TTC549 (cell line): ENCODE data around the gene PLEKHO2.

Source experiments
- FAIRE-seq: peaks from 2 replicates; lab custom pipeline; 2012; peaks lifted over from hg19 to GRCh38; lab: Jason Lieb, UNC

The PLEKHO2 gene

DNA sequence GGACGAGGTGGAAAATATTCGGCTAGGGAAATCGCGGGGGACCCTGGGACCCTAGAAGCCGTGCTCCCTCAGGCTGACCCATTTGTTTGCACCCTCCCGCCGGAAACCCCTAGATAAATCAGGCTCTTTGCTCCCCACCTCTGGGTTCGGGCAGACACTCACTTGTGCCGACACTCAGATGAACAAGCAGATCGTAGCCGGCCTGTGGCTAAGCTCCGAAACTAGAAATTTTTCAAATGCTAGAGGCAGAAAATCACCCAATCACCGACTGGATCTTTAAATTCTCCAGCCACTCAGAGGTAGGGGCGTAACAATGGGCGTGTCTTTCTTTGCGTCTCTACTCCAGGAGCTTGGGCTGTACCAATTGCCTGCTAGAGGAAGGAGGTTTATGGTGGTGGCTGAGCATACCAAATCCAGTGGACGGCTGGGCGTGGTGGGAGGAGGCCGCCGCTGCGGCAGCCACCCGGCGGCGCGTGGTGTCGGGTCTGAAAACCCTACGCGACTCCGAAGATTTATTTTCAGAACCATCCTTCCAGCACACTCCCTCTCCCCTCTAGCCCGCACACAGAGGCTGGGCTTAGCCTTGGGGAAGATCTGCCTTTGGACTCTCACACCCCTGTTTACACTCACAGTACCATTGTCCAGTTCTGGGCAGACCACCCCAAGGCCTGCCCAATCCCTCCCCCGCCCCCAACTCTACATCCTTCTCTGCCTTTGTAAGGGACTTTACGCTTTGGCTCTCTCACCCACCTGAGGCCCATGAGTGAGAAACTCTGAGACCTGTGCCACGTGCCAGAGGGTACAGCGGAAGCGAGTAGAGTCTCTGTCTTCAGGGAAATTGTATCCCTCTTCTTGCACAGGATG, 16.1 kb upstream of the PLEKHO2 start, which contains the start of gene PIF1:
TSS of gene PIF1 (minus strand) at position 217 of the 864 bp plus-strand sequence. CDS start 1,312 bp downstream, outside the sequence.
- FAIRE-seq, result peak; percentile 91

DNA sequence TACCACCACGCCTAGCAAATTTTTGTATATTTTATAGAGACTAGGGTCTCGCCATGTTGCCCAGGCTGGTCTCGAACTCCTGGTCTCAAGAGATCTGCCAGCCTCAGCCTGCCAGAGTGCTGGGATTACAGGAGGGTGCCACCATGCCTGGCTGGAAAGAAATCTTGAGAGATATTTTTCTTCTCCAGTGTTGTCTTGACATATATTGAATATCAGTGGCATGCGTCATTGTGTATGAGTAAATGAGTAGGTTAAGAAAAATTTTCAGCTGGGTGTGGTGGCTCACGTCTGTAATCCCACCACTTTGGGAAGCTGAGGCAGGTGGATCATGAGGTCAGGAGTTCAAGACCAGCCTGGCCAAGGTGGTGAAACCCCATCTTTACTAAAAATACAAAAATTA, 12.7 kb upstream of the PLEKHO2 start:
- FAIRE-seq, result no peak

DNA sequence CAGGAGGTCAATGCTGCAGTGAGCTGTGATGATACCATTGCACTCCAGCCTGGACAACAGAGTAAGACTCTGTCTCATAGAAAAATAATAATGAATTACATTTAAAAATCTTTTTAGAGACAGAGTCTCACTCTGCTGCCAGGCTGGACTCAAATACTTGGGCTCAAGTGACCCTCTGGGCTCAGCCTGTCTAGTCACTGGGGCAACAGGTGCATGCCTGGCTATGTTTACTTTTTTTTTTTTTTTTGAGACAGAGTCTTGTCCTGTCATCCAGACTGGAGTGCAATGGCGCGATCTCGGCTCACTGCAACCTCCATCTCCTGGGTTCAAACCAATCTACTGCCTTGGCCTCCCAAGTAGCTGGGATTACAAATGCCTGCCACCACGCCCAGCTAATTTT, 8.0 kb upstream of the PLEKHO2 start:
- no peak for FAIRE-seq

DNA sequence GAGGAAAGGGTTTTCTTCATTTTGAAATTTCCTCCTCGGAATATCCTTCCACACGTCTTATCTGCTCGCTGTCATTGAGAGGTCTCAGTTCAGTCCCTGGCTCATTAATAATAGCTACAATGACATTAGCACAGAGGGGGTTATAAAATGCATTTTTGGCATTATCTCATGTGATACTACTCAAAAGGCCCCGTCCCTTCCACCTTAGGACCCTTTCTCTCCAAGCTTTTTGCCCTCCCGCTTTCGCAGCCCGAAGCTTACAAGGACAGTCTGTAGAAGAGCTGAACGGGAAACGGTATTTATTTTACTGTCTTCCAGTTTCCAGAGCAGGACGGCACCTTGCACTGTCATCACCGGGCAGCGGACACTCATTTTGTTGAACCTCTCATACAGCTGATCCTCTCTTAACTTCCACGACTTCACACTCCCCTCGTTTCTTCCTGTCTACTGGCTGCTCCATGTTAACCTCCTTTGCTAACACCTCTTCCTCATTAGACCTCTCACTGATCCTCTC, 5.6 kb upstream of the PLEKHO2 start:
- no peak for FAIRE-seq

DNA sequence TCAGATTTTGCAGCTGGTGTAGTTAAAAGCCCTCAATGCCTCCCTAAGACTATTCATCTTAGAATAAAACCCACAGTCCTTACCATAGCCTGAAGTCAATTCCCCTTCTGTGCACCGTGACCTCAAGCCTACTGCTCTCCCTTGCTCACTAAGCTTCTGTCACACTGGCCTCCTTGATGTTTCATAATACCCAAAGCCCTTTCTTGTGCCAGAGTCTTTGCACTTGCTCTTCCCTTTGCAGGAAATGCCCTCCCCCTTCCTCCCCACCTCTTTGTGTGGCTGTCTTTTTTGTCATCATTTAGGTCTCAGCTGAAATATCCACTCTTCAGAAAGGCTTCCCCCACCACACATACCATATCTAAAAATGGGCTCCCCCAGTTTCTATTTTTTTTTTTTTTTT, 4.2 kb upstream of the PLEKHO2 start:
- FAIRE-seq, result no peak

DNA sequence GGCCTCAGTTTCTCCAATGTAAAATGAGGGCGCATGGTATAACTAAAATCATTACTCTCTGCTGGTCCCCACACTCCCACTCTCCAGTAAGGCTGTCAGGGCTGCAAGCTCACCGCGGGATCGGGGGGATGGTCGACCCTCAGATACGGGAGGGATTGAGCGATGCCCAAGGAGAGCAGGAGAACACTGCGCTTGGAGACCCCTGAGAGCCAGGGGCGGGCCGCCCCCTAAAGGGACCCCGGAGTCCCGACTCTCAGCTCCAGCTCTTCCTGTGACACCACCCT, 713 bp upstream of the PLEKHO2 start:
- no peak for FAIRE-seq

DNA sequence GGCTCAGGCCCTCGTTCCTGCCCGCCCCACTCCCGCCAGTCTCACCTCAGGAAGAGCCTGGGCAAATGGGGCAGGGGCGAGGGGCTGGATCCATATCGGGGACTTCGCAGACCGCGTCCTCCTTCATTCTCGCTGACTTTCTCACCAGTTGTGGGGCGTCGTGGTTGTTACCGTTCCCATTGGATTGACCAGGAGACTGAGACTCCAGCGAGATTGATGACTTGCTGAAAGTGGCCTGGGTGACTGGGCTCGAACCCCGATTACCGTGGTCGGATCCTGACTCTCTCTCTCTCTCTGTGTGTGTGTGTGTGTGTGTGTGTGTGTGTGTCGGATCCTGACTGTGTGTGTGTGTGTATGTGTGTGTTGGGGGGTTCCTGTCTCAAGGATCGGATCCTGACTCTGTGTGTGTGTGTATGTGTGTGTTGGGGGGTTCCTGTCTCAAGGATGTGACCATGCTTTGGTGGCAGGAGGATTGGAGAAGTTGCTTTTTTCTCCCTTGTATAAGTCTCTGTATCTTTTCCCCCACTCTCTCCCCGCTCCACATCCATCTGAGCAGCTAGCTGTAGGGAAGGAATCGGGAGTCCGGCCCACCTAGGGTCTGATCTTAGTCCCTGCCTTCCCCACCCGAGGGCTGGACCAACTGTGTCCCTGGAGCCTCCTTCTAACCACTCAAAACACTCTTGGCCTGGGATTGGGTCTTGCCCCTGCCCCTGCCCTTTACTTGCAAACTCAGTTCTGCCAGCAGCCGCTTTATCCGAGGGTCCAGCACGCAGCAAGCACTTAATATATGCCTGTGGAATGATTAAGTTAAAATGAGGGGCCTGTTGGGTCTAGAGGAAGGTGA, 603 bp downstream of the PLEKHO2 start:
- FAIRE-seq, result no peak

DNA sequence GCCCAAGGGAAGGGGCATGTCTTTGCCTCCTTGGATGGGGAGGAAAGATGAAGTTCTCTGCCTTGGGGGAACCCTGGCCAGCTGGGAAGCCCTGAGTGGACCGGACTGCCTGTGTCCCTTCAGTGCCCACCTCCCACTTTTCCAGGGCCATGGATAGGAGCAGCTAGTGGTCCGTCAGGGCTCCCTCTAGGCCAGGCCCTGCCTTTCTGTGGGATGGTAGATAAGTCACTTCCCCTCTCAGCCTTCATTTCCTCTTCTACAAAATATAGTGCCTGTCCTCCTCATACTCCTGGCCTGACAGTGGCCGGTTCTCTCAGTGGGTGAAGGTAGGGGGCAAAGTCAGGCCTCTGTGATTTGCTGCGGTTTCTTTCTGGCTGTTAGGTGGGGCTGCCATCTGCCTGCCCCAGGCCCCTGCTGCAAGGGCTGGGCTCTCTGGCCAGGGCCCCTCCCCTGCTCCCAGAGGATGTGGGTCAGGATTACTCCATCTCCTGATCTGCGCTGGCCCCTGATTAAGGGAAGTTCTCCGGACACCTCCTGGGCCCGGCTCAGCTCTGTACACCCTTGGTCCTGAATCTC, 1.4 kb downstream of the PLEKHO2 start:
- FAIRE-seq, result no peak

DNA sequence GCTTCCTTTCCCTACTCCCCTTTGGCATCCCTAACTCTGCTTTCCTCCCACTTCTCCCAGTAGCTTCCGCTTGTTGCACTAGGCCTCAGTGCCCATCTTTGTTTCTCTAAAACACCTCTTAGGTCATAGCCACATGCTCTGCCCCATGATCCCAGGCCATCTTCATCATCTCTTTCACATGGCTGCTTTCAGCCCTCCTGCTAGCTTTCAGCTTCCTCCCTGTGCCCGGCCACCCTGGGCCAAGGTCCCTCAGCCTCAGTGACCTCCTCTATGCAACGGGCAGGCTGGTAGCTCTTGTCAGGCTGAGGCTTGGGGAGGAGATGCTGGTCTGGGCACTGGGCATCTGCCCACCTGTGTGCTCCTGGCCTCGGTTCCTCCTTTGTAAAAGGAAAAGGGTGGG, 2.3 kb downstream of the PLEKHO2 start:
- FAIRE-seq, result no peak

DNA sequence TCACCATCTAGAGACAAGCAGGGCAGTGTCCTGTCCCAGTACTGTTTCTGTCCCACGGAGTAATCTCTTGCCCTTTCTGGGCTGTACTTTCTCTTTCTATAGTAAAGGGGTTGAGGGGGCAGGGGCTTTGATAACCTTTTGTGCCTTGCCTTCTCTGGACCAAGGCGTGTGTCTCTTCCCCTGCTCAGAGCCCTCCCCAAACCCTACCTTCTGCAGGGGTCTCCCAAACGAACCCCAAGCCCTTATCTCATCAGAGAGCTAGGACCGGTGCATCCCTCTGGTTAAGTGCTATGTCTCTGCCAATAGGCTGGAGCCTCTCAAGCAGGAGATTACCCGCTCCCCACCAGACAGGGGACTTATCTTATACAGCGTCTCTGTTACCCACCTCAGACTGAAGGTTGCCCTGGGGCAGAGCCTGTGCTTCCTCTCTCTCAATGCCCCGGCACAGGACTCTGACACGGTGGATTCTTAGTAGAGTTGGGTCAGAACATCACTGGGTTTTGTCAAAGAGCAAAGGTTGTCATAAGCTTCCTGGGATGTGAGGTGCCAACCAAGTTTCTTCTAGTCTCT, 2.9 kb downstream of the PLEKHO2 start:
- no peak for FAIRE-seq

DNA sequence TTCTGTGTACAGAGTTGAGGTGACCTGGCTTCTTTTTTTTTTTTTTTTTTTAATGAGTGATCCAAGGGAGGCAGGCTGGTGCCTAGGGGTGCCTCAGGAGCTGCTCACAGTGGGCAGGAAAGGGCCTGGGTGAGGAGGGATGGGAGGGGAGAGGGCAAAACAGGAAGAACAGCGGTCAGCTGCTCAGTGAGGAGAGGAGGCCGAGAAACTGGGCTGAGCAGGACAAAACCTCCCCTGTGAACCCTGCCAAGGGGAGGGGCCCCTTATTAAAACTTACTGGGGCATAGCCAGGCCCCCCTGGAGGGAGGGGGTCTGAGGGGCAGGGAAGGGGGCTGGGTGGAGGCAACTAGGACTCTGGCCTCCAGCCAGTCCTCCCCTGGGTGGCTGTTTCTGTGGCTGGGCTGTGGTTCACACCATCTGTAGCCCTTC, 3.5 kb downstream of the PLEKHO2 start:
- no peak for FAIRE-seq

DNA sequence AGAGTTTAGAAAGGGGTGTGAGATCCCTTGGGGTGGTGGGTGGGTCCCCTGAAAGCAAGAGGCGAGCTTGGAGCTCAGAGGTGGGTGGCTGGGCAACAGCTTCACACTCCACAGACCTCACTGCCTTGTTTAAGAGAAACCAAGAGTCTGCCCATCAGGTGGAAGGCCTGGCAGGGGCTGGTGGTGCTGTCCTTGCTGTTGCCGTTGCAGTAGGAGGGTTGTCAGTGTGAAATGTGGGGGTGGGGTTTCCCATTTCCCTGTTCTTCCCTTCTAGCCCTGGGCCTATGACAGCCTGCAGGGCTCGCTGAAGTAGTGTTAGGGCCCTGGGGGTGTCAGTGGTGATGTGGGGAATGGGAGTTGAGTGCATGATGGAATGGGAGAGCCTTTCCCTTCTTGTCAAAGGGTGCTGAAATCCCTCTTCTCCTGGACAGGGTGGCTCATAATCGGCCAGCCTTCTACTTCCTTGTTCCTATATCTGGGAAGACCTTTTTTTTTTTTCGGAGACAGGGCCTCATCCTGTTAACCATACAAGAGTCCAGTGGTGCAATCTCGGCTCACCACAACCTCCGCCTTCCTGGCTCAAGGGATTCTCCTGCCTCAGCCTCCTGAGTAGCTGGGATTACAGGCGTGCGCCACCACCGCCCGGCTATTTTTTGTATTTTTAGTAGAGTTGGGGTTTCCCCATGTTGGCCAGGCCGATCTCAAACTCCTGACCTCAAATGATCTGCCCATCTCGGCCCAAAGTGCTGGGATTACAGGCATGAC, 4.3 kb downstream of the PLEKHO2 start:
- no peak for FAIRE-seq

DNA sequence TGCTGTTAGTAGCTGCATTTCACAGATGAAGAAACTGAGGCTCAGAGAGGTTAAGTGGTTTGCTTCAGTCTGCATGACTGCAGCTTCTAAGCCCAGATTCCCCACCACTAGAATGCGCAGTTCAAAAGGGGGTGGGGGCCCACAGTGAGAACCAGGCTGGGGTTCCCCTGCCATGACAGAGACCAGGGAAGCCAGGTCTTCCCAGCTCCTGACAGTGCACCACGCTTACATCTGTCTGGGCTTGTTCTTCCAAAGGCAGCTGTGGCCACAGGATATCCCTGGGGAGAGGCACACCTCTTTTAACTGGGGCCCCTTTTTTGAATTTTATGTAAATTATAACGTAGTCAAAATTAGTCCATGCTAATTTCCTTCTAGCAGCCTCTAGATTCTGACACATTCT, 5.3 kb downstream of the PLEKHO2 start:
- no peak for FAIRE-seq

DNA sequence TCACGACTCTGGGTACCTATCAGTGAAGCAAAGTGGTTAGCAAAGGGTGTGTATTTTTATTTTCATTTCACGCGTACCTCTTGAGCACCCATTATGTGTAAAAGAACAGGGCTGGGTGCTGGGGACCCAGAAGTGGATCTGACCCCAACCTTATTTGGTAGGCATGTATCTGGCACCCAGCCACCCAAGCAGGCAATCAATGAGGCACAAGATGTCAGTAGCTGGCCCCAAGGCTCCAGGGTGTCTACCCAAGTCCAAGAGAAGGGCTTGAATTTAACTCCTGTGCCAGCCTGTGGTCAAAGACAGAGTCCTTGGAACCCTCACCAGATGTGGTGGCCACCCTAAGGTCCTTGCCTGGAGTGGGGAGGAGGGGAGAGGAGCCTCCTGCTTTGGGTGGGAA, 5.7 kb downstream of the PLEKHO2 start:
- no peak for FAIRE-seq

DNA sequence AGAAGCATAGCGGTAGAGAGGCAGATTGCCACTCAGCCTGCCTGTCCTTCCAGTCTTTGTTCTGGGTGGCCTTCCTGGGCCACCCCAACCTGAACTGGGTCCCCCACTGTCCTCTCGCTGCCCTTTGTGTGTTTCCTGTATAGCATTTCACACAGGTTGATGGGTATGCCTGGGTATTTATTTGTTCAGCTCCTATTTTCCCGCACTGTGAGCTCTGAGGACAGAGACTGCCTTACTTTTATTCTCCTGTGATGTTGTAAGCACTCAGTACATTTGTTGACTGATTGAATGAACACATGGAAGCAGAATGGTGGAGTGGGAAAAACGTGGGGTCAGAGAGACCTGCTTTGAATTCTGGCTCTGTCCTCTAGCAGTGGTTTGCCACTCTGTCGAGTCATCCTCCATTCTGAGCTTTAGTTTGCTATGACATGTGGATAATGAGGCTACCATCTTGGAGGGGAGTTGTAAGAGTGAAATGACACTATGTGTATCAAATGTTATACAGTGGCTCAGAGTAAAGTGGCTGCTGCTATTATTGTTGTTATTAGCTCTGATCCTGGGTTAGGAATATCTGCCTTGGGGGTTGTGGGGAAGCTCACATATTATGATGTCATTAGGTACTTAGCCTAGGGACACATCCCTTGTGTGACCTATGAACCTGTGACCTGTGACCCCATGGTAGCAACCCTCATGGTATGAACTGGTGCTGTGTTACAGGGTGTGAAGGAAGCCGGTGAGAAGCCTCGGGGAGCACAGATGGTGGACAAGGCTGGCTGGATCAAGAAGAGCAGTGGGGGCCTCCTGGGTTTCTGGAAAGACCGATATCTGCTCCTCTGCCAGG, 6.4 kb downstream of the PLEKHO2 start:
- FAIRE-seq, result no peak

DNA sequence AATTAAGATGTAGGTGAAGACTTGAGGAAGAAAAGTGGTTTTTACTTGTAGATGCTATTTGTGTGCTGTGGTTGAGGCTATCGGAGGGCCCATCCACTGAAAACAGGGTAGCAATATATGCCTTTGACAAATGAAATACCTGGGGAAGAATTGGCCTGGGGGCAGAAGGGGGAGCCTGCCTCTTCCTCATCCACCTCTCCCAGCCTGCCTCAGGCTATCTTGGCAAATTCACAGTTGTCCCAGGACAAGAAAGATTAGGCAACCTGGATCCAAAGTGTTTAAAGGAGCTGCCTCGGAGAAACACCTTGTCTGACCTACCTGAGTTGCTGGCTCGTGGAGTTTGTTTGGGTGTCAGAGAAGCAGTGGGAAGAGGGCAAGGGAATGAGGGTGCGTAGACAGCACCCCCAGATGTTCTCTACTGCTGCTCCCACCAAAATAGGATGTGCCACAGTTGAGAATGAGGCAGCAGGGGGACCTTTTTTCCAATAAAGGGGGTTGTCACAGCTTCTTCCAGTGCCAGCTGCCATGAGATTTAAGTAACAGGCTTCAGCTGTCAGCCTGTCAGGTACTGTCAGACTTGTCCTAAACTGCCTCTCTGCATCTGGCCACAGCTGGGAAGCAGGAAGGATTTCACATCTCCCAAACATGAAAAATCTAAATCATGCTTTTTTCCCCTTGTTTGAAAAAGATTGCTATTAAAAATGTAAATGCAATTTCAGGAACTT, 9.2 kb downstream of the PLEKHO2 start:
- no peak for FAIRE-seq

DNA sequence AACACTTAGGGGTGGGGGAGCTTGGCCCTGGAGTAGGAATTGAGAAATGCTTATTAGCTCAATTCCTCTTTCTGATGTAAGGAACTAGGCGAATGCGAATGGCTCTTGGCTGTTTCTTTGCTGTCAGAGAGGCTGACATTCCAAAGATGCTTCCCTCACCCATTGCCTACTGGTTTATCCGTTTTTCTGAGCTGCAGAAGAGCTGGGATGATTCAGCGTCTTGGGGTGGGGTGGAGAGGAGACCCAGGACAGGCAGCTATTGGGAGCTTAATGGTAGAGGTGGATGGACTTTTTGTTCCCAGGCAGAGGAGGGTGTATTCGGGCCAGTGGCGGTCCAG, 9.8 kb downstream of the PLEKHO2 start:
- FAIRE-seq, result no peak

DNA sequence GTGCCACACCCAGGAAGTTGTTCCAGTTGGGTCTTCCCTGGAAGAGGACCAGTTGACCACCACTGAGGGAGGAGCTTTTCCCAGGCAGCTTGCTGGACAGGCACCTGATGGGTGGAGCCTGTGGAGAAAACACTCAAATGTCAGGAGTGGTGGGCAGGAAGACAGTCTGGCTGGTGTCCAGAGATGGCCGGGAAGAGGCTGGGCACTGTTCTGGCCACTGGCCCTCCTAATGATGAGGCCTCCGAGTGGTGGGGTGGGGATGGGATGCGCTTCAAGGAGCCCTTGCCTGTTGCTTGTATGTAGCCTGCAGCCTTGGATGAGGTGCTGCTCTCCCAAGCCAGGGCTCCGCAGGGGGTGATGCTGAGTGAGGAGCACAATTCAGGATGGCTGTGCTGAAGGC, 12.3 kb downstream of the PLEKHO2 start:
- FAIRE-seq, result no peak

DNA sequence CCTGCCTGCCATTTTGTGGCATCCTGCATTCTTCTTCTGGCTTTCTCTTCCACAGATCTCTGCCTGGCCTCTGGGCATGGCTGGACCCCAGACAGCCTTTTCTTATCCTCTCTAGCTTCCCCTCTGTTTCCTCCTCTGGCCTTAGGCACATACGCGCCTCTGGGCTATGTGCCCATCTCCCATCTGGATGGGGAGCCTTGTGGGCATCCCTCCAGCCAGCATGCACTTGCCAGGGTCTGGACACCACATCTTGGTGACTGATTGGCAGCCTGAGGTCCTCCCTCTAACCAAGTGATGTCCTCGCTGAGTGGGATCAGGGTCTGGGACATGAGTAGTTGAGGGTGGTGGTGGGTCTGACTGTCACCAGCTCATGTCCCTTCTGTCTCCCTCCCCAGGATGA, 12.8 kb downstream of the PLEKHO2 start:
- FAIRE-seq, result no peak

DNA sequence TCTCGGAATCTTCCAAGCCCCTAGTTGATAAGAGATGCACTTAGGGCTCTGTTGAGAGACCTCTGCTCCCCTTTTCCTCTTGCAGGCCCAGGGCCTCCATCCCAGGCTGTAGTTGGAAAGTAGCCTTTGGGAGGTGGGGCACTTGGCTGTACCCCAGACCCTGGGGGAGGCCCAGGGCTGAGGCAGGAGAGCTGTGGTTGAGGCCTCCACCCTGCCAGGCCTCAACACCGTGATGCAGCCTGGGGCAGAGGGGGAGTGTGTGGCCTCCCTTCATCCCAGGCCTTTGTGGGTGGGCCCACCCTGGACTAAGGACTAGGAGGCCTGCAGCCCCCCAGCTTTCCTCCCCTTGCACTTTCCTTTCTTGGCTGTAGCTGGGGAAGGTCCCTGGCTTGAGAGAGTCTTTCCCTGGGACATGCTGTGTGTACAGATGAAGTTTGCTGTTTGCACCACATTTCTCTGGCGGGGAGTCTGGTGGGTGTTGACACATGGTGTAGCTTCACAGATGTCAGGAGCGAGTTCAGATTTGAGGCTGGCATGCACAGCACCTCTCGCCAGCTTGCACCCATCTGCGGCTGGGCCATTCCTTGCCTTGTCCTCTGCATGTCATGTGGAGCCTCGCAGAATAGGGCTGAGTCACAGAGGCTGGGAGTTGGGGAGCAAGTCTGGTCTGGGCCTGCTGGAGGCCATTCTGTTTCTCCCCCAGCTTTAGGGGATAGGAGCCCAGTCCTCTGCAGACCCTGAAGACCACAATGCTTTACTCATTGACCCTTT, 13.7 kb downstream of the PLEKHO2 start:
- no peak for FAIRE-seq
